Kidney tubule cell (primary cell): Measurements from ENCODE around the gene UPK1A.
"Not testable (repeated sequence)": the region's sequence is repeated elsewhere in the genome, so short reads cannot be mapped to it uniquely, and the experiment has no call there.

Experiments used
- DNase-seq: peaks from one replicate; pipeline ENCODE4 v3.0.0-alpha.2; 2018; ENCODE audit warnings: low spot score

The UPK1A gene

DNA sequence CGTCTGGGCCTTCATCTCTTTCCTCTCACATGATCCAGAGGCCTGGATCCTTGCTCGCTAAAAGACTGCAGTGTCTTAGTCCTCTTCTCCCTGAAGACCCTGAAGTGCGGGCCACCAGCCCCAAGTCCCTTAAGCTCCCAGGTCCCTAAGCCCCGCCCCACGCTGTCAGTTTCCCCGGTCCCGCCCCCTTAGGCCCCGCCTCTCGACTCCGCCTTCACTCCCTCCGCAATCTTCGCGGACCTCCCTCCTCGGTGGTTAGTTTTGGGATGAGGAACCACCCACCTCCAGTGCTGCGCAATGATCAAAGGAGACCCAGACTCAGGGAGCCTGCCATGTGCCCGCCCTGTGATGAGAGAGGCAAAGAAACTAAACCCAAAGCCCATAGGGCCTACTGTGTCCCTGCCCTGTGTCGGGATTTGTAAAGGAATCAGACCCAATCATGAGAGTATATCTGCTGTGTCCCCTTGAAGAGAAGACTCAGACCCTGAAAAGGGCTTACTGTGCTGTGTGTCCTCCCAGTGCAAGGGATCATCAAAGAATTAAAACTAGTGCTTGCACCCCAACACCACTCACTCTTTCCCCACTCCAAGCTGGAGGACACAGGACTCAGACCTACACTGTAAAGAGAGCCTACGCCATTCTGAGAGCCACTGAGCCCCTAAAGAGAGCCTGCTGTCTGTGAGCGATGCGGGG is 21.2 kb upstream of the UPK1A start:
- DNase-seq = peak; percentile 15

GRCh38 chr19:35645680-35646511 is 20.4 kb upstream of the UPK1A start:
- no peak for DNase-seq

- peak; percentile 98 for DNase-seq
Observed at GRCh38 chr19:35648017-35648961, 18.0 kb upstream of the UPK1A start, which contains the start of gene COX6B1. COX6B1 (plus strand) TSS chr19:35648323; CDS start chr19:35651244, 2,921 bp downstream.

DNA sequence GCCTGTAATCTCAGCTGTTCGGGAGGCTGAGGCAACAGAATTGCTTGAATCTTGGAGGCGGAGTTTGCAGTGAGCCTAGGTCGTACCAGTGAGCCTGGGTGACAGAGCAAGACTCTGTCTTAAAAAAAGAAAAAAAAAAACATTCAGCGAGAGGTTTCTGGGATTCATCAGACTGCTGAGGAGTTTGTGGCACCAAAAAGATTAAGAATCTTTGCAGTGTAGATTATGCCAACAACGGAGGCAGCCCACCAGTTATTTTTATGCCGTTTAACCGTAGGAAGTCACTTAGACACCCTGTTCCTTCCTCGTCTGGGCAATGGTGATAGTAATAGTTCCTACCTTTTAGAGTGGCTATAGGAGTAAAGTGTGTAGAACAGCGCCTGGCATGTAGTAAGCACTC is 15.7 kb upstream of the UPK1A start:
- no peak for DNase-seq

DNA sequence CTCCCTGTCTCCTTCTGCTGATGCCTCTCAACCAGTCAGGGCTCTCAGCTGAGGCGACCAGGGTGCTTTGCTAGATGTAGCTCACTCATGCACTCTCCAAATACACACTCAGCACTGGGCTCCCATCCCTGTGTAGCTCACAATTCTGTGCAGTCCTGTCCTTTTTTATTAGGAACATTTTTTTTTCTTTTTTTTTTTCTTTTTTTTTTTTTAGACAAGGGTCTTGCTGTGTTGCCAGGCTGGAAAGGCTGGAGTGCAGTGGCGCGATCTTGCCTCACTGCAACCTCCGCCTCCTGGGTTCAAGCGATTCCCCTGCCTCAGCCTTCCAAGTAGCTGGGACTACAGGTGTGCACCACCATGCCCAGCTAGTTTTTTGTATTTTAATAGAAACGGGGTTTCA is 11.5 kb upstream of the UPK1A start:
- not testable (repeated sequence) for DNase-seq

DNA sequence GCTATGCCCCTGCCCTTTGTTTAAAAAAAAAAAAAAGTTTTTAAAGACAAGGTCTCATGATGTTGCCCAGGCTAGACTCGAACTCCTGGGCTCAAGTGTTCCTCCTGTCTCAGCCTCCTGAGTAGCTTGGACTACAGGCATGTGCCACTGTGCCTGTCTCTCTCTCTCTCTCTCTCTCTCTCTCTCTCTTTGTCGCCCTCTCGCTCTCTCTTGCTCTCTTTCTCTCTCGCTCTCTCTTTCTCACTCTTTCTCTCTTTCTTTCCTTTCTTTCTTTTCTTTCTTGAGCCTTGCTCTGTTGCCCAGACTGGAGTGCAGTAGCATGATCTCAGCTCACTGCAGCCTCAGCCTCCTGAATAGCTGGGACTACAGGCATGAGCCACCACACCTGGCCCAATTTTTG is 10.7 kb upstream of the UPK1A start:
- no peak for DNase-seq

- no peak for DNase-seq
Observed at GRCh38 chr19:35656700-35657099, 9.6 kb upstream of the UPK1A start.

- no peak for DNase-seq
Observed at GRCh38 chr19:35657904-35658700, 8.2 kb upstream of the UPK1A start.

GRCh38 chr19:35661995-35662340 is 4.3 kb upstream of the UPK1A start:
- DNase-seq = no peak

DNA sequence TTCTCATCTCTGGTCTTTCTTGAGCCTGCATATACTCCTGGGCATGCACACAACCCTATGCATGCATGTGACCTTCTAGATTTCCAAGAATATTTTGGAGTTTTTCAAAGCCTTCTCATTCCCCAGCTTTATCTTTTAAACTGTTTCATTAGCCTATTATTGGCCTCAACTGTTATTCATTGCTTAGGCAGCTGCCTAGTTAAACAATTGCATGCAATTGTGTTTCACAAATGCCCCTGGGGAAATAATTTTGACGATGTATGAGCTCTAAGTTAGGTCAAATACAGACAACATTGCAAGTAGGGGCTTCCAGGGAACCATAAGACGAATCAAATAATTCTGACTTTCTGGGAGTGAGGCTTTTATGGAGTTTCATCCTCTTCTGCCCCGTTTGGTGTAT is 2.3 kb upstream of the UPK1A start:
- no peak for DNase-seq

DNA sequence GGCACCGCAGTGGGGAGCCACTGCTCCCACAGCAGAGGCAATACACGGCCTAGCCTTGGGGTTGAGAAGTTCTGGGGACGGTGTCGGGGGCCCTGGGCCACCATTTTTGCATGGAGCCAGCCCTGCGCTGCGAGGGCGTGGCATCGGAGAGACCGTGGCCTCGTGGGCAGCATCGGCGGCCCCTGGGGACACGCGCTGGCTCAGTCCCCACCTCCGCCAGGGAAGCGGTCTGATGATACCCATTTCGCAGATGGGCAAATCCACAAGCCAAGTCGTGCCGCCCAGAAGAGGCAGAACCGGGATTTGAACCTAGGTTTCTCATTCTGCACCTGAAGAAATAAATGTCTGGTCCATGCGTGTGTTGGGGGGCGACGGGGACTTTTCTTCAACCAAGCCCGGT is 1.2 kb upstream of the UPK1A start:
- DNase-seq = no peak

GRCh38 chr19:35665604-35666003 is 713 bp upstream of the UPK1A start:
- DNase-seq = no peak

DNA sequence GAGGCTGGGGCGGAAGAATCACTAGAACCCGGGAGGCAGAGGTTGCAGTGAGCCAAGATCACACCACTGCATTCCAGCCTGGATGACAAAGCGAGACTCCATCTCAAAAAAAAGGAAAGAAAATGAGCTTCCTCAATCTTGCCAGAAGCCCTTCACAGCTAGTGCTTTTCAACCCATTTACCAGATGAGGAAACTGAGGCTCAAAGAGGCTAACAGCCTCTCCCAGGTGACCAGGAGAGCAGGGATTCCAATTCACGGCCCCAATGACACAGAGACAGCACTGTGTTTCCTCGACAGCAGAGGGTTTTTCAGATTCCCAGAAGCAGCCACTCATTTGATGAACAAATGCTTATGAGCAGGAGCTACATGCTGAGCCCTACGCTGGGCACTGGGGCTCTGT is 3.2 kb downstream of the UPK1A start:
- DNase-seq = no peak

DNA sequence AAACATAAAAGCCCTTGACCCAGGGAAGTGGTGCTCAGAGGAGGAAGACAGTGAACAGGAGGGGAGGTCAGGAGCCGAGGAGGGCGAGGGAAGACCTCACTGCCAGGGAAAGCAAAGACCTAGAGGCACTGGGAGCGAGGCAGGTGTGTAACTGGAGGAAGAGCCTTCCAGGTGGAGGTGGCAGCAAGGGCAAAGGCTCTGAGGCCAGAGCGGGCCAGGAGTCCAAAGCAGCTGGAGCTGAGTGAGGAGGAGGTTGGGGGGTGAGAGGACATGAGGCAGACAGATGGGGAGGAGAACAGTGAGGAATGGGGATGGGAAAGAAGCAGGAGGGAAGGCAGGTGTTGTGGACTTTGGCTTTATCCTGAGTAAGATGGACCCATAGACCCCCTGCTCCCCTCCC is 3.7 kb downstream of the UPK1A start:
- DNase-seq = no peak

- no peak for DNase-seq
Observed at GRCh38 chr19:35670686-35671085, 4.4 kb downstream of the UPK1A start.

DNA sequence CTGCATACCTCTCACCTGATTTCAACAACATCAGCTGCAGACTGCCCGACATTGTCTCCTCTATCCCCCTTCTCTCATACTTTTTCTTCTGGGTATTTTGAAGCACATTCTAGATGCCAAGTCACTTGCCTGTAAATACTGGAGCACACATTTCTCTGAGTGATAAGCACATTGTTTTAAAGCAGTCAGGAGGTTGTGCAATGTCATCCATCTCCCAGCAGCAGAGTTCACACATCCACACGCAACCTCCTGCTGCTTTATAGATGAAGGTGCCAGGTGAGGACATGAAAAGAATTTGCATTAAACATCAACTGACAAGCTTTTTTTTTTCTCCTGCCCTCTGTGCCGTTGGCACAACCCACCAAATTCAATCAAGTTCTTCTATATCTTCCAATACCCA is 5.5 kb downstream of the UPK1A start:
- DNase-seq = no peak

DNA sequence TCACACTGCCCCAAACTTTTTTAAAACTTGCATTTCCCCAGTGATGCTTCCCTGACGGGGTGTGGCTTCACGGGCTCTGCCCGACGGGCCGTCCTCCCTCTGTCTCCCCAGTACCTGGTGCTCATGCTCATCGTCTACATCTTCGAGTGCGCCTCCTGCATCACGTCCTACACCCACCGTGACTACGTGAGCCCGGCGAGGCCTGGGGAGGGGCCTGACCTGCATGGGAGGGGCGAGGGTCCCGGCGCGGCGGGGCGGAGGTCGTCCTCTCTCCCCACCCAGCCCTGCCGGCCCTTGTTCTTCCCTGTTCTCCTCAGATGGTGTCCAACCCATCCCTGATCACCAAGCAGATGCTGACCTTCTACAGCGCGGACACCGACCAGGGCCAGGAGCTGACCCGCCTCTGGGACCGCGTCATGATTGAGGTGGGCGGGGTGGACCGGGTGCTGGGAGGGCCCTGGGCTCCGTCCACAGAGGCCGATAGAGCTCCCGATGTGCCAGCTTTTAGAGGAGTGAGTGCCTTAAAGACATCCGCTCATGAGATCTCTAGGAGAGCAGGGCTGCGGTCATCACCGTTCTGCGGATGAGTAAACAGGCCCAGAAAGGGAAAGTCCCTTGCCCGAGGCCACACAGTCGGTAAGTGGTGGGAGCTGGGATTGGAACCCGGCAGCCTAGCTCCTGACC is 6.9 kb downstream of the UPK1A start:
- peak; percentile 88 for DNase-seq

GRCh38 chr19:35675589-35676140 is 9.3 kb downstream of the UPK1A start:
- no peak for DNase-seq

GRCh38 chr19:35689836-35690235 is 23.5 kb downstream of the UPK1A start:
- peak; percentile 23 for DNase-seq

- DNase-seq = not testable (repeated sequence)
Observed at GRCh38 chr19:35691106-35691505, 24.8 kb downstream of the UPK1A start.

DNA sequence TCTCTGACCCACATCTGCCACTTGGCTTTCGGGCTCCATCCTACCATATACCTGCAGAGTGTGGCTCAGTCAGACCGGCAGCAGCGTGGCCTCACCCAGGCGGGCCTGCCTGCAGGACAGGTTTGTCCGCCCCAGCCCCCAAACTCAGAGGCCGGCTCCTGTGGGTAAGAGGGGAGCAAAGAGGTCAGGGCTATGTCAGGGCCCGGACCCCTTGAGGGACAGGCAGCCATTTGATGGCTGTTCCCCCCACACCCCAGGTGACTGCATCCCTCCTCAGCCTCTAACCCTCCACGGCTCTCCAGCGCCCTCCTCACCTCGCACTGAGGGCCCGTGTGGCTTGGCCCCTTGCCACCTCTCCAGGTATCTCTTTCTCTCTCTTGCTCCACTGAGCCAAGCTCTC is 25.7 kb downstream of the UPK1A start:
- DNase-seq = peak; percentile 13
